Spleen (tissue), 11 donors: Measurements from ENCODE around the gene MRPS10. TPM values are rescaled to one million over a fixed set of nuclear protein-coding genes. Genes with fewer than 3 reads are reported as not detected.

Experiments
- DNase-seq: peaks from one replicate; pipeline ENCODE4 v3.0.0-alpha.2; 2020
- H3K27ac ChIP-seq, 8 donors: fragments of 200-600 bp; sonication (generic) in 7 of 8; 1 replicate in 4 of 8; 2 replicates in 4 of 8; pipeline versions ENCODE4 v1.5.0 to v1.8.0; 2016 to 2021; ENCODE audit warnings: inconsistent platforms in 4 of 8, mild to moderate bottlenecking in 4 of 8, moderate library complexity in 1 of 8
- H3K27me3 ChIP-seq, 7 donors: fragments of 200-600 bp; sonication (generic) in 6 of 7; replicated peaks in 1 of 7; 1 replicate in 4 of 7; 2 replicates in 3 of 7; pipeline versions ENCODE4 v1.5.0 to v1.8.0; 2016 to 2021; ENCODE audit warnings: inconsistent platforms in 3 of 7, mild to moderate bottlenecking in 1 of 7
- H3K36me3 ChIP-seq, 6 donors: fragments of 200-600 bp; sonication (generic) in 5 of 6; 1 replicate in 4 of 6; 2 replicates in 2 of 6; pipeline versions ENCODE4 v1.5.0 to v1.8.0; 2016 to 2021; ENCODE audit warnings: inconsistent platforms in 2 of 6
- H3K4me1 ChIP-seq, 6 donors: fragments of 200-600 bp; sonication (generic) in 5 of 6; 1 replicate in 3 of 6; 2 replicates in 3 of 6; pipeline versions ENCODE4 v1.5.0 to v1.8.0; 2016 to 2021; ENCODE audit warnings: inconsistent platforms in 3 of 6
- H3K4me3 ChIP-seq, 8 donors: fragments of 200-600 bp; sonication (generic) in 7 of 8; 1 replicate in 4 of 8; 2 replicates in 4 of 8; pipeline versions ENCODE4 v1.5.0 to v1.8.0; 2016 to 2021; ENCODE audit warnings: inconsistent platforms in 4 of 8, mild to moderate bottlenecking in 4 of 8, moderate library complexity in 2 of 8
- H3K9me3 ChIP-seq, 8 donors: fragments of 200-600 bp; sonication (generic) in 7 of 8; 1 replicate in 4 of 8; 2 replicates in 4 of 8; pipeline versions ENCODE4 v1.5.0 to v1.8.0; 2016 to 2021; ENCODE audit warnings: inconsistent platforms in 4 of 8
- CTCF ChIP-seq, 11 experiments: fragments of 200-600 bp in 7 of 11; fragments of 450-650 bp in 4 of 11; sonication (generic) in 4 of 11; IDR thresholded peaks in 8 of 11; conservative IDR thresholded peaks in 3 of 11; 1 replicate in 7 of 11; 2 replicates in 4 of 11; pipeline versions ENCODE4 v1.4.0 to v1.8.0; 2016 to 2021; ENCODE audit warnings: antibody characterized with exemption in 11 of 11, inconsistent platforms in 4 of 11, mild to moderate bottlenecking in 1 of 11
- POLR2A ChIP-seq, 3 donors: fragments of 450-650 bp; IDR thresholded peaks; one replicate each; pipeline ENCODE4 v1.5.1; 2017; ENCODE audit warnings: antibody characterized with exemption in 3 of 3, mild to moderate bottlenecking in 1 of 3
- POLR2AphosphoS5 ChIP-seq, 3 donors: sonication (generic); formaldehyde crosslinking; IDR thresholded peaks; one replicate each; pipeline ENCODE4 v1.5.1; 2017; ENCODE audit warnings: antibody characterized with exemption in 3 of 3
- WGBS, 5 donors: extraction: QIAGEN DNeasy Blood & Tissue Kit in 3 of 5; methylation state at CpG; one replicate each; pipeline versions ENCODE4 v1.1.5 to v1.1.7; 2013 to 2018; 5-methylcytosine and 5-hydroxymethylcytosine counted together
- intact Hi-C: fragments of 100-400 bp; cut with DNase I; formaldehyde crosslinking; loops from one replicate; pipeline ENCODE4 v1.15.0; 2023; ENCODE audit warnings: low total_unique reads
- polyA plus RNA-seq, 3 donors: library from polyadenylated mRNA; stranded (reverse); fragments of 200-250 nt; gene quantifications; one replicate each; pipeline ENCODE4 v1.2.1, GENCODE V29; 2013
- total RNA-seq, 7 donors: library from RNA; depleted of rRNA in 3 of 7; stranded (reverse); fragments of >200 nt in 3 of 7; fragmentation: NEBNext Ultra II Directional in 4 of 7; extraction: Animal tissue kit (Norgen Biotek cat#: 25700) in 4 of 7; gene quantifications; one replicate each; pipeline versions ENCODE4 v1.1.0 to v1.2.1, GENCODE V29; 2016 to 2021
- donor health status: healthy with polysubstance abuse.
- donor health status: DM: no; HTN: no; CAD: no; lungs with moderate emphysema.
- donor health status: DM: no; HTN: no; CAD: no.
- donor health status: Bipolar disorder and iron deficiency.
- donor health status: healthy.
- donor health status: DM: no; HTN: no; CAD: no.
- donor health status: DM: yes; HTN: yes; CAD: no.

MRPS10 gene
- total and polyA plus RNA-seq, 10 donors = 17.2 to 32.3 (median 27.0) TPM

GRCh38 chr6:42162384-42162783 is 55.3 kb downstream of the MRPS10 start:
- H3K4me1 ChIP-seq = peaks cover 0 to 3% (median 0%) of the 10 kb centered on the region in 6 donors
- no peak overlapping the region for H3K27ac ChIP-seq
- H3K9me3 ChIP-seq = no peaks in the 10 kb centered on the region
- H3K27me3 ChIP-seq = peaks cover 0 to 20% (median 0%) of the 10 kb centered on the region in 7 donors
- no peak overlapping the region for H3K4me3 ChIP-seq
- no peak for DNase-seq
- H3K36me3 ChIP-seq = no peaks in the 10 kb centered on the region
- no peak for TF ChIP-seq POLR2AphosphoS5 (IDR thresholded peaks at IDR 0.05)
- no peak for TF ChIP-seq CTCF (IDR thresholded peaks at IDR 0.05 in 8 of 11, conservative IDR thresholded peaks at IDR 0.05 in 3 of 11)
- TF ChIP-seq POLR2A (IDR thresholded peaks at IDR 0.05) = no peak
- intact Hi-C loops = no loop called here
- 24 to 45% (median 45%) methylated on average over 7 of the region's 7 CpGs for WGBS, 5 donors

- no peaks in the 10 kb centered on the region for H3K4me1 ChIP-seq
- WGBS, 5 donors = 67 to 91% (median 79%) methylated on average over 4 of the region's 4 CpGs
- intact Hi-C loops = no loop called here
- peaks cover 0 to 15% (median 0%) of the 10 kb centered on the region in 7 donors for H3K27me3 ChIP-seq
- no peak for TF ChIP-seq POLR2AphosphoS5 (IDR thresholded peaks at IDR 0.05)
- TF ChIP-seq CTCF (IDR thresholded peaks at IDR 0.05 in 8 of 11, conservative IDR thresholded peaks at IDR 0.05 in 3 of 11) = no peak
- no peak for TF ChIP-seq POLR2A (IDR thresholded peaks at IDR 0.05)
- no peaks in the 10 kb centered on the region for H3K36me3 ChIP-seq
- no peak overlapping the region for H3K4me3 ChIP-seq
- DNase-seq = no peak
- H3K9me3 ChIP-seq = no peaks in the 10 kb centered on the region
- no peak overlapping the region for H3K27ac ChIP-seq
These were observed 58.1 kb downstream of the MRPS10 start for GRCh38 chr6:42159431-42160024.

- 75 to 90% (median 87%) methylated on average over 2 of the region's 2 CpGs for WGBS, 5 donors
- no peak for DNase-seq
- intact Hi-C loops = no loop called here
These were observed 59.0 kb downstream of the MRPS10 start for GRCh38 chr6:42158631-42159030.

More at GRCh38 chr6:42158631-42159030, 59.0 kb downstream of the MRPS10 start:
- H3K4me1 ChIP-seq = no peaks in the 10 kb centered on the region
- TF ChIP-seq POLR2AphosphoS5 (IDR thresholded peaks at IDR 0.05) = no peak
- no peak for TF ChIP-seq CTCF (IDR thresholded peaks at IDR 0.05 in 8 of 11, conservative IDR thresholded peaks at IDR 0.05 in 3 of 11)
- no peak for TF ChIP-seq POLR2A (IDR thresholded peaks at IDR 0.05)
- H3K9me3 ChIP-seq = no peaks in the 10 kb centered on the region
- H3K27me3 ChIP-seq = peaks cover 0 to 15% (median 0%) of the 10 kb centered on the region in 7 donors
- no peaks in the 10 kb centered on the region for H3K36me3 ChIP-seq
- no peak overlapping the region for H3K27ac ChIP-seq
- H3K4me3 ChIP-seq = no peak overlapping the region
